IPS-18c (cell line): ENCODE data around the gene RFX2.
A peak's percentile ranks its signal among the peaks of the same experiment; 100 is the strongest.
"Not testable (repeated sequence)": the region's sequence is repeated elsewhere in the genome, so short reads cannot be mapped to it uniquely, and the experiment has no call there.

Source experiments
- H3K4me3 ChIP-seq: 2 replicates; pipeline ENCODE4 v1.7.0; 2013; ENCODE audit warnings: low read depth, mild to moderate bottlenecking, low read length, moderate library complexity; ENCODE audit not compliant: insufficient read depth
- H3K9me3 ChIP-seq: one replicate; pipeline ENCODE4 v1.6.1; 2013; ENCODE audit warnings: mild to moderate bottlenecking, low read length, moderate library complexity; ENCODE audit not compliant: control insufficient read depth, insufficient read depth

Gene RFX2

DNA sequence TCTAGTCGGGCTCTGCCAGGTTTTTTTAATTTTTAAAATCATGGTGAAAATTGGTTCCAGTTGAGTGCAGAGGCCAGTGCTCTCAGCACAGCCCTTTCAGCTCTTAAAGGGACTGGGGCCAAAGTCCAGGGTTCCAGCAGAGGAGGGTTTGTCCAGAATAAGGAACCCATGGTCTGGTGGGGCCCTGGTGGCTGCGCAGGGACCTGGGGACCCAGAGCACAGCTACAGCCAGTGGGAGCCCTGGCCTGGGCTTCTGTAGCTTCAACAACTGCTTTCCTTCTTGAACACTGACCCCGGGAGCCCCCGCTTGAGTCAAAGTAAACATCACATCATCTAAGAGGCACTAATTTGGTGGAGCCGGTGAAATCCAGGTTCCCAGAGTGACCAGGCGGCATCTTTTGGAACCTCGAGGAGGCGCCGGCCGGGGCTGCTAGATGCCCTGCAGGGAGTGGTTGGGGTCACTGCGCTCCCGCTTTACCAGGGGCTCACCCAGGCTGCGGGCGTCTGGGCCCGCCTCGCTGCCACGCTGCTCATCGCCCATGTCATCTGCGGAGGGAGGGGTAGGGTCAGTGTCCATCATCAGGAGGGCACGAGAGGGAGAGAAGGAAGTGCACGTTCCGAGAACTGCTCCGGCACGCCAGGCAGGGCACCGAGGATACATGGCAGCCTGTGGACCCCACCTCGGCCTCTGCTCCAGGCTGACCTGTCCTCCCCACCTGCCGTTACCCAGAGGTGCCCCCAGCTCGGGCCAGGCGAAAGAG is 115.7 kb downstream of the RFX2 start:
- no peak overlapping the region for H3K4me3 ChIP-seq
- H3K9me3 ChIP-seq, result peaks cover 2% of the 10 kb centered on the region

DNA sequence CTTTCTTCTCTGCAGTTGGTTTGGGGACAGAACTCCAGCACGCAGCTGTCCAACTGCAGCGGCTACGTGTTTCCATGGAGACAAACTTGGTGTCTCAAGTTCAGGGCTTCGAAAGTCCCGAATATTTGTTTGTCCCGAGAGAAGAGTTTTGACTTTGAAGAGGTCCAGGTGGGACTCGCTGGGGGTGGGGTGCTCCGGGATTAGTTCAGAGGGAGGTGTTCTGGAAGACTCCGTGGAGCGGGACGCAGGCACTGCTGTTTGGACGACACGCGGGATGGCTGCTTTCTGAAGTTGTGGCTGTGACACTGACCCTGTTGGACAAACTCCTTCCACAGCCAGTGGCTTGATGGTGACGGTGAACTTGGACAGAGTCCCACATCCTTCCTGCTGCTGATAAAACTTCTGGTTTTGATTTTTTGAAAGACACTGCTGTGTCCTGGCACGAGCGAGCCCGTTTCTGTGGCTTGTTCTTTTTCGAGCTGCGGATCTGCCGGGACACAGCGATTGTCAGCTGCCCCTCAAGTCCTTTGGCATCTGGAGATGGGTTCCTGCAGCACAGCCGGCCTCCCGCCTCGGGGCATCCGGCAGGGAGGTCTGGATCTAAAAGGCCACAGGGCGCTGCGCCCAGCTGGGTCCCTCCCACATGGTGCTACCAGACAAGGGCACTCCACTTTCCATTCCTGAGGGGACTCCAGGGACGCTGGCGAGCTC is 116.5 kb downstream of the RFX2 start:
- Histone ChIP-seq H3K9me3 (peaks cover 2% of the 10 kb centered on the region), H3K4me3 (no peak overlapping the region)

DNA sequence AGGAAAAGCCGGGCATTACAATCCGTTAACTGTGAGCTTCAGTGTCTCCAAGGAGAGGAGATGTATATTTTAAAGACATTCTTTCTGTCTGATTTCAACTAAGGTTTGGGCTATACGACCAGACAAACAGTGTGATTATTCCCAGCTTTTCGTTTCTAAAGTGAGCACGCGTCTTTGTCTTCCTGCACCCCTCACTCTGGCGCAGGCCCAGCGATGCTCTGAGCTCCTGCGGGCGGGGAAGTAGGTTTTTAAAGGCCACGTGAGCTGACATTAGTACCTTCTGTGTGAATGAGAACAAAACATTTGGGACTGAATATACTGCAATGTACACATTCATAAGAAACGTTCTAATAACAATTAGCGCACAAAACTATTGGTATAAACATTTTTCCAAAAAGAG is 117.1 kb downstream of the RFX2 start:
- Histone ChIP-seq H3K9me3 (peaks cover 2% of the 10 kb centered on the region), H3K4me3 (no peak overlapping the region)

DNA sequence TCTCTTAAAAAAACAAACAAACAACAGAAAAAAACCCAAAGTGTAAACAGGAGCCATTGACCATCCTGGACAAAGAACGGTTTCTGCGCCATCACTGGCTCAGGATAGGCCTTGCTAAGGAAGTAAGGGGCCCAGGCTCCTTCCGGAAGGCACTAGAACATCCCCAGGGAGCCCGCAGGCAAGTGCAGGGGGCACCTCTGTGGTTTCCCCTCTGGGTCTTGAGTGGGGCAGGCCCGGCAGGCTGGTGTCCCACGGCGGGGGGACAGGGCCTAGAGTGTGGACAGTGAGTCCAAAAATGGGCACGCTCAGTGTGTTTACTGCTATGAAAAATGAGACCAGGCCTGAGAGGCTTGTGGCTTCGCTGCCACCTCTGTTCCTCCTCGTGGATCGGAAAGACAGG is 117.5 kb downstream of the RFX2 start:
- Histone ChIP-seq H3K4me3 (no peak overlapping the region), H3K9me3 (peaks cover 2% of the 10 kb centered on the region)

DNA sequence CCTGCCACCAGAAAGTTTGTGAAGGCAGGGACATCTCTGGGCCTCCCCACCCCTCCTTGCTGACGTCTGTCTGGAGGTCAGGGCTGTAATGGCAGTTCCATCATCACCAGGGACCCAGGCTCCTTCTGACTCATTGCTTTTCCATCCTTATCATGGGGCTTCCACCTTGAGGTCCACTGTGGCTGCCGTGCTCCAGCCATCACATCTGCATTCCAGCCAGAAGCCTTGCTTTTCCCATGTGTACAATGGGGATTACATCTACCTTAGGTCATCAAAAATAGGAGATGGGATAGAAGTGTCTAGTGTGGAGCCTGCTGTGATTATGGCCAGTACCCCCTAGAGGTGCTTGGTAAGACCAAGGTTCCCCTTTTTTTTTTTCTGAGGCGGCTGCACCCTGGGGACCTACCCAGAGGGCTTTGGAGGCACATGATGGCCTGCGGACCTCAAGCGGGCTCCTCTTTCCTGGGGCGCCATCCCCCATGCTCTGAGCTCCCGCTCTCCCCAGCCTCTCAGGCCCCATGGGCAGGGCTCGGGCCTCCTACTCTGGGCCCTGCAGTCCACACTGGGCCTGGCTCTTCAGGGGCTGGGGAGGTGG is 119.0 kb downstream of the RFX2 start:
- no peak overlapping the region for H3K4me3 ChIP-seq
- peaks cover under 1% of the 10 kb centered on the region for H3K9me3 ChIP-seq

DNA sequence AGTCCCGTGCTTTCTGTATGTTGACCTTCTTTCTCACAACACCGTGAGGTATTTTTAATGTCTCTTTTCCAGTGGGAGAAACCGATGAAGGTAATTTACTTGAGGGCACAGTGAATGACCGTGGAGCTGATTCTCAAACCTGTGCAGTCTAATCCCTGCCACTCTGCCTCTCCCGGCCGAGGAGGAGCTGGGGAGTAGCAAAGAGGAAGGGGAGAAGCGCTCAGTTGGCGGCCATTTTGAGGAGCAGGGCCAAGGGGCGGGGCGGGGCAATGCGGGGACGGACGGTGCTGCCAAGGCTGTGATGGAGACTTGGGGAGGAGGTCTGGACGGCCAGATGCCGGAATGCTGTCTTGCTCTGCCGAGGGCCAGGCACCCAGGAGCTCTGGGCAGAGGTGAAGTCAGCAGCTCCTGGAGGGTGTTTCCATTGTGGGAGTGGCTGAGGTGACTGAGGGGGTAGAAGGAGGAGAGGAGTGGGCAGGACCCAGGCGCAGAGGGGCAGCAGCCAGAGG is 120.0 kb downstream of the RFX2 start:
- Histone ChIP-seq H3K9me3 (no peaks in the 10 kb centered on the region), H3K4me3 (no peak overlapping the region)

DNA sequence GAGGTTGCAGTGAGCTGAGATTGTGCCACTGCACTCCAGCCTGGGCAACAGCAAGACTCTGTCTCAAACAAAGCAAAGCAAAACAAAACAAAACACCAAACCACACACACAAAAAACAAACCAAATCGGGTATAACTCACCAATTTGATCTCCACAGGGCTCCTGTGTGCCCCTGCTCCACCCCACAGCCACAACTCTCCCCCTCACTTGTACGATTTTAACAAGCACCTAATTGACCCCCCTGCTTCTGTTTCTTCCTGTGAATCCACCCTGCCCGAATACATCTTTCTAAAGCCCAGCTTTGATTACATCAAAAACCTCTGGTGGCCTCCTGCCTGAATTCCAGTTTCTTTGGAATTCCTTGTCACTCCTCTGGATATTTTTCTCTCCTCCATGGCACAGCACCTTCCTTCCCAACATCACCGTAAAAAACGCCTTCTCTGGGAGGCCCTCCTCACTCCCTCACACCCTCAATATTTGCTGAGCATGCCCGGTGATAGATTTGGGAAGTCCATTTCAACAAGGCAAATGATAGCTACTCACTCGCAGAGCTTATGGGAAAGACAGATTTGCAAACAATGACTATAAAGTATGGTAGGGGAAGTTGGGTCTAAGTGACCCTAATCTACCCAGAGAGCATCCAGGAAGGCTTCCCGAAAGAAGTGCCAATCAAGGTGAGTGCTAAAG is 120.8 kb downstream of the RFX2 start:
- H3K4me3 ChIP-seq, result no peak overlapping the region
- no peaks in the 10 kb centered on the region for H3K9me3 ChIP-seq

DNA sequence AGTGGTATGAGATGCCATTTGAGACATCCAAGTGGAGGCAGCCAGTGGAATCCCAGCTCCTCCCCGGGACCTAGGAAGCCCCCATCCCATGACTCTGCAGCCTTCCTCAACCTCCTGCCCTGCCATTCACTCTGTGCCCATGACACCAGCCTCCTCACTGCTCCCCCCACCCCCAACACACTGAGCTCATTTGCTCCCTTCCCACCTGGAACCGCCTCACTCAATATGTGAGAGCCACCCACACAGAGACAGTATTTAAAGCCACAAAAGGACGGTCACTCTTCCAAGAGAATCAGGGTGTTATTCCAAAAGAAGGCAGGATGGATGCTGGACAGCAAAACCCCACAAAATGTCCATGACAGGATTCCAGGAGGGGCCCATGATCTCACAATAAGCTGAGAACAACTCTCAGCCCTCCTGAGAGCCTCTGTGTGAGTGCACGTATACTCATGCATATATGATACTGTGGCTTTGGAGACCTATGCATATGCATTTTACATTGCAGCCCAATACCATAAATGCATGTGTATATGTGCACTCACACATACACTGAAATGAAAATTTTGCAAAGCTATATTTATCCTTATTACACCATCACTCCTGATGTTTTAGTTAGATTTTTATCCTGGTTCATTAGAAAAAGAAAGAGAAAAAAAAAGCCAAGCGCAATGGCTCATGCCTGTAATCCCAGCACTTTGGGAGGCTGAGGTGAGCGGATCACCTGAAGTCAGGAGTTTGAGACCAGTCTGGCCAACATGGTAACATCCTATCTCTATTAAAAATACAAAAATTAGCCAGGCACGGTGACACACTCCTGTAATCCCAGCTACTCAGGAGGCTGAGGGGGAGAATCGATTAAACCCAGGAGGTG is 121.5 kb downstream of the RFX2 start:
- H3K9me3 ChIP-seq, result no peaks in the 10 kb centered on the region
- no peak overlapping the region for H3K4me3 ChIP-seq

DNA sequence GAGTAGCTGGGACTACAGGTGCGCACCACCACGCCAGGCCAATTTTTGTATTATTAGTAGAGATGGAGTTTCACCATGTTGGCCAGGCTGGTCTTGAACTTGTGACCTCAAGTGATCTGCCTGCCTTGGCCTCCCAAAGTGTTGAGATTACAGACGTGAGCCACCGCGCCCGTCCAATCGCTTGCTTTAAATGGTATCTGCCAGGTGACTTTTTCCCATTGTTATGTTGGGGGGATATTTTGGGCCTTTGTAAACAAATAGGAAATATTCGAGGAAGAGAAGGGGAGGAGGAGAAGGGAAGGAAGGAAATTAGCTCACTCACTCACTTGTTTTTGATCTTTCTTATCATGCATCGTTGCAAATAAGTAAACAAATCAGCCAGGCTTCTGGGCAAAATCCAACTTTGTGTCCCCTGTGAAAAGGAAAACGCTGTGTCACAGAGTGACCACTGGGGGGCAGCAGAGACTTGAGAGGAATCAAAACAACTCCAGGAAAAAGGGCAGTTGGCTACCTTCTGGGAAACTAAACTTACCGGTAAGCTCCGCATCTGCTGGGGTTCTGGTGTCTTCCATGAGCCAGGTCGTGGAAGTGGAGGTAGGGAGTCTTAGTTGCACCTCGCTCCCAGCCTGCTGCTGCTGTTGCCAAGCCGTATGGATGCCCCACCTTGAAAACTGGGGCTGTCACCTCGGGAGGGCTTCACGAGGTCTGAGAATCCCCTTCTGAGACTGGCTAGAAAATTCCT is 123.1 kb downstream of the RFX2 start:
- H3K4me3 ChIP-seq, result no peak overlapping the region
- no peaks in the 10 kb centered on the region for H3K9me3 ChIP-seq

DNA sequence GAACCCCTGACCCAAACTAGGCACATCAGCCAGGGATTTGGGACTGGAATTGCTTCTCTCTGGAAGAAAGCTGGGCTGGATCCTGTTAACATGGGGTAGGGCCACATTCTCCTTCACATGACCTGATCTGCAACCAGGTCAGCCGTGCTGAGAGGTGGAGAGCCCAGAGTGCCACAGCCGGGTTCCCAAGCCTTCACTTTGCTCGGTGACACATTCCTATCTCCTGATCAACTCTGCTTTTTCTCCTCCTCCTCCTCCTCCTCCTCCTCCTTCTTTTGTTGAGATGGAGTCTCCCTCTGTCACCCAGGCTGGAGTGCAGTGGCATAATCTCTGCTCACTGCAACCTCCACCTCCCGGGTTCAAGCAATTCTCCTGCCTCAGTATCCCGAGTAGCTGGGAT is 124.5 kb downstream of the RFX2 start:
- H3K9me3 ChIP-seq, H3K4me3 ChIP-seq: not testable (repeated sequence)

DNA sequence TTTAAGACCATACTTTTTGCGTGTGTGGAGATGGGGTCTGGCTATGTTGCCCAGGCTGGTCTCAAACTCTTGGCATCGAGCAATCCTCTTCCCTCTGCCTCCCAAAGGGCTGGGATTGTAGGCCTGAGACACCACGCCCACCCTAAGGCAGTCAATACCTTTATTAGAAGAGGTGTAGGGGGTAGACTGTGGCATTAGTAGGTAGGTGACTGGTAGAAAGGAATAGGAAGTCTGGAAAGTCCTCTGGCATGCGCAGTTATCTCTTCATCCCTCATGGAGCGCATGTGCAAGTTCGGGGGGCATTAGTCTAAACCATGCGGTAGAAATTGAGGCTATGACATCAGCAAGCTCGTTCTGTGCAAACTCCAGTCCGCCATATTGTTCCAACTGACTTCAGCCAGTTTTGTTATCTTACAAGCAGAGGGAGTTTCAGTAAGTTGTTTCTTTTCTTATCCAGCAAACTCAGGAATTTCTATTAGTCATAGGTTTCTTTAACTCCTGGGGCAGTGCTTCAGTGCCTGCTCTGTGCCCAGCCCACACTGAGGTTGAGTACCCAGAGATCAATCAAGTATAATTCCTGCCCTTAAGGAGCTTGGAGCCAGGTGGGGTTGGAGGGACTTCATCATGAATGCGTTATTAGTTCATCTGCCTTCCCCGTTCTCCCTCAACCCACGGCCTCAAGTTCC is 125.1 kb downstream of the RFX2 start:
- H3K4me3 ChIP-seq, result no peak overlapping the region

DNA sequence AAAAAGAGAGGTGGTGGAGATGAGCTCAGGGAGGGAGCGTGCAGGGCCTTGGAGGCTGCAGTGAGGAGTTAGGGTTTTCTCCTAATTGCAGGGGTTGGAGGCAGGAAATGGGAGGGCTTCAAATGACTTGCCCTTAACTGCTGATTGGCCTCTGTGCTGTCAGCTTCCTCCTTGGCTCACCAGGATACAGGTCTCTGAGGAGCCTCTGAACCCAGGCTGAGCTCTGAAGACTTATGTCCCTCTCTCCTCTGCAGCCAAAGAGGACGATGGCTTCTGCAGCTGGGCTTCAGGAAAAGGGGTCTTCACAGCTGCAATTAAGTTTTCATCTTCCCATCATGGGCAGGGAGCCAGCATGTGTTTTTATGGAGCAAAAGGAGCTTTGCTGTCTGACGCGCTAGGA is 125.7 kb downstream of the RFX2 start:
- H3K9me3 ChIP-seq, result no peaks in the 10 kb centered on the region
- H3K4me3 ChIP-seq, result no peak overlapping the region

More for the DNA sequence above, 125.1 kb downstream of the RFX2 start:
- H3K9me3 ChIP-seq, result no peaks in the 10 kb centered on the region

DNA sequence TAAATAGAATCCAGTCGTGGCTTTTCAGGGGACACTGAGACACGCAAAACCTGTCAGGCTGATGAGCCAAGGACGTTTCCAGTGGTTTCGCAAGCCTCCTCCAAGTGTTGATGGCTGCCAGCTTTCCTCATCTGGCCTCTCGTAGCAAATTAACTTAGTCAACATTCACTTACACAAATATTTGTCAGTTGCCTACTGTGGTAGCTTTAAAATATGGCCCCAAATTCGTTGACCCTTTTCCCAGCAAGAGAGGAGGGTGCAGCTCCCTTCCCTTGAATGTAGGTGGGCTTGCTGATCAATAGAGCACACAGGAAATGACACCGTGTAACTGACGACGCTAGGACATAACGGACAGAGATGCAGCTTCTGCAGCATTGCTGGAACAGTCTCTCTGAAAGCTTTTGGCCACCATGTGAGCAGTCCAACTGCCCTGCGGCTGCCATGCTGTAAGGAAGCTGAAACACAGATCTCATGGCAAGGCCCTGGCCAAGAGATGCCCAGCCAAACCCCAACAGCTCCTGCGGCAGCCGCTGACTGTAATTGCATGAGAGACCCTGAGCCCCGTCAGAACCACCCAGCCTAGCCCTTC is 126.8 kb downstream of the RFX2 start:
- Histone ChIP-seq H3K4me3 (no peak overlapping the region), H3K9me3 (no peaks in the 10 kb centered on the region)

DNA sequence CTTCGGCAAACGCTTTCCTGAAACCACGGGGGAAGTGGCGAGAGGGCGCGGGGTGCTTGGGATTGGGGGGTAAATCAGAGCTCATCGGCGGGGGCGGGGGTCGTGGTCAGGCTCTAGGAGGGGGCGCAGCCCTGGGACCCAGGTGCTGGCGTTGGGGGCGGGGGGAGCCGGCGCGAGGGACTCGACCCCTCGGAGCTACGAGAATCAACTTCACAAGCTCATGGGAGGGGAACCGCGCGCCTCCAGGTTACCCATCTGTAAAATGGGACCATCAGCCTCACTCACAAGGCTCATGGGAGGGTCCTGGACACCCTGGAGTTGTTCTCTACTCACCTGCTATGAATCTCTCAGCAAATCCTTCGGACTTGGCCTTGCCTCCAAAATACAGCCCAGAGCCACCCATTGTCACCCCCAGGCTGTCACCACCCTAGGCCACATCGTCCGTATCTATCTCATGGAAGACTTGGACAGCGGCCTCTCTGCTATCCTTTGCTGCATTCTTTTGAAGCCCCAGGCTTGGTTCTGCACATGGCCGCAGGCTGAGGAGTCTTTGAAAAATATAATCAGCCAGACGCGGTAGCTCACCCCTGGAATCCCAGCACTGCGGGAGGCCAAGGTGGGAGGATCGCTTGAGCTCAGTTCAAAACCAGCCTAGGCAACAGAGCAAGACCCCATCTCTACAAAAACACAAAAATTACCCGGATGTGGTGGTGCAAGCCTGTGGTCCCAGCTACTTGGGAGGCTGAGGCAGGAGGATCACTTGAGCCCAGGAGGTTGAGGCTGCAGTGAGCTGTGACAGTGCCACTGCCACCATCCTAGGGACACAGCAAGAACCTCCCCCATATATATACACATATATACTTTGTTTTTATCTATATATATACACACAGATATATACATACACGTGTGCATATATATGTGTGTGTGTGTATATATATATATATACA is 131.4 kb downstream of the RFX2 start:
- H3K4me3 ChIP-seq, result peak overlapping the region; percentile 62
- H3K9me3 ChIP-seq, result no peaks in the 10 kb centered on the region
